Activated CD4-positive, alpha-beta T cell treated with anti-CD3 and anti-CD28 coated beads, Interleukin-2, amount 50 U/mL, for 16 hours (primary cell): Measurements from ENCODE around the gene COL13A1.

Experiments
- DNase-seq: peaks from one replicate; pipeline ENCODE4 v3.0.0-alpha.2; 2020

The COL13A1 gene

DNA sequence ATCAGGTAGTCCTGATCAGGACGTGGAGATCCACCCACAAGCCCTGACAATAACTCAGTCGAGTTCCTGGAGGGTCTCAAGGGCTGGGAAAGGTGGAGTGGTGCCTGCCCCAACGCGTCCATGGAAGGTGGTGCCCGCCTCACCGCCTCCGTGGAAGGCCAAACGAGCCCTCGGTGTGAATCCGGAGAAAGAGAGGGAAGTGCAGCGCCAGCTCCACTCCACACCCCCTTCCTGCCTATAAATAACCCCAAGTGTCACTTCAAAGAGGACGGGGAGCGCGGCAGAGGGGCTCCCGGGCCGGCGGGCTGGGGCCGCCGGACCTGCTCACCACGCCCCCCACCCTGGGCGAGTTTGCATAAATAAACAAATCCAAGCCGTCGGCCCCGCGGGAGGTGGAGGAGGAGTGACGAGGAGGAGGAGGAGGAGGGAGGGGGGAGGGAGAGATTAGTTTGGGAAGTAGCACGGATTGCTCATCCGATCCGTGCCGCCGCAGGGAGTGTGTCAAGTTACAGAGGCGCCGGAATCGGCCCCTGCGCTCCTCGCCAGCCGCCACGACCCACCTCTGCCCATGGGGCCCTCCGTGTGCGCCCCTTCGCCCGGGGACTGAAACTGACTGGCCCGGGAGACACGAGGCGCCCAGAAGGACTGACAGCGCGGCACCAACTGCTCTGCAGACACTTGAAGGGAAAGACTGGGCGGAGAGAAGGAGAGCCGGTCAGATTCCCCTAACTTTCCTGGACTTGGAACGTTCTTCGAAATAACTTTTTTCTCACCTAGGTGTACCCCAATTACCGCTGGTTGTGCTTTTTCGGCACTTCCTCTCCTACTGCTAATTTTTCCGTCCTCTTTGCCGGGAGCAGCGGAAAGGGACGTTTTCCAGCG is at the start of gene COL13A1:
COL13A1 (plus strand) TSS at position 473 of the 882 bp plus-strand sequence. CDS start 518 bp downstream, outside the sequence.
- no peak for DNase-seq

DNA sequence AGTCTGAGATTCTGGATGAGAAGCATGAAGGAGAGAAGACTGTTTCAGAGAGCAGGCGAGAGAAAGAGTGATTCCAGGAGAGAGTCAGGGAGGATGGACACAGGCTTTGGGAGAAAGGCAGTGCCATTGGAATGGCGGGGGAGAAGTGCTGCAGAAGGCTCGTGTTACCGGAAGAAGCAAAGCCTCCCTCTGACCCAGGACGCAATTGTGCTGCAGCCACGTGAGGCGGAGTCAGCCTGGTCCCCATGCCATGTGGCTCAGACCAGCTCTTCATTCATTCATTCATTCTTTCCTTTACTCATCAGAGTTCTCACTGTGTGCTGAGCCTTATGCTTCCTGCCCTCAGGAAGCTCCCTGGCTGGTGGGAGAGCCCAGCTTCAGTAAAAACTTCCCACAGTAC is 49.2 kb upstream of the COL13A1 start:
- DNase-seq, result no peak

DNA sequence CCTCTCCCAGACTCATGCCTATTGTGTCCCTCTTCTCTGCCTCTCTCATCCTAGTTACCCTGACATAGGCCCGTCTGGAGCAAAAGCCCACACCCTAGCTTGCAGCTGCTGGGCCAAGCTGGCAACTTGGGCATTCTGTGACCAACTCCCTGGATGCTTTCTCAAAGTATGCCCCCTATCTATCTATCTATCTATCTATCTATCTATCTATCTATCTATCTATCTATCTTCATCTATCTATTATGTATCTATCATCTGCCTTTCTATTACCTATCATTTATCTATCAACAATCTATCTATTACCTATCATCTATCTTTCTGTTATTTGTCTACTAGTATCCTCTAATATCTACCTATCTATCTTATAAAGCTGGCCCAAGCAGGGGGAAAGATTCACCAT is 45.4 kb upstream of the COL13A1 start:
- DNase-seq, result no peak

DNA sequence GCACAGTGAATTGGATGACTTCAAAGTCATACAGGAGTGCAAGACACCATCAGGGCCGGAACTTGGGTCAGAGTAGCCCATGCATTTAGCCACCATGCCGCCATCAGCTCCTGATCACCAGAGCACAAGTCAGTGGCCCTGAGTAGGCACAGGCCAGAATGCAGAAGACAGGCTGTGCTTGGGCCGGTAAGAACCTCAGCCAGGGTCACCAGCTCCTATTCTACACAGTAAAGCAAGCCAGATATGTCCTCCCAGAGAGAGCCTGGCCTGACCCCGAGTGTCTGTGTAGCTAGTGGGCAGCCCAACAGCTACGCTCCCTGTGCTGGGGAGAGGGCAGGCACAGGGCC is 44.5 kb upstream of the COL13A1 start:
- DNase-seq, result no peak

GRCh38 chr10:69757553-69758309 is 44.0 kb upstream of the COL13A1 start:
- no peak for DNase-seq

GRCh38 chr10:69758310-69758728 is 43.4 kb upstream of the COL13A1 start:
- DNase-seq, result no peak

DNA sequence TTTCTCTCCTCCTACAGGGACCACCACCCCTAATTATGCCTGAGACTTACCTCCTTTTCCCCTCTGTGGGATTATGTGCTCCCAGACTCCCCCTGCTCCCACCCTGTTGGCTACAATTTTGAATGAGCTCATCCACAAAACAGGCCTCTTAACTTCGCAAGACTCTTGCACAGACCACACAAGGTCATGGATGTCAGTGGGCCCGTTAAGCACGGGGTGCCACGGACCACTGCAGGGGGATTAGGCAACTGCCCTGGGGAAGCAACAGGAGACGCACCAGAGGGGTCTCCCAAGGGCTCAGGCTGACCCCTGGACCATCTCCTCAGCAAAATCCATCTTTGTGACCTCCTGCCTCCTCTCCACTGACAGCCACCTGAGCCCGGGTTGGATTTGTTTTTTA is 42.1 kb upstream of the COL13A1 start:
- no peak for DNase-seq

DNA sequence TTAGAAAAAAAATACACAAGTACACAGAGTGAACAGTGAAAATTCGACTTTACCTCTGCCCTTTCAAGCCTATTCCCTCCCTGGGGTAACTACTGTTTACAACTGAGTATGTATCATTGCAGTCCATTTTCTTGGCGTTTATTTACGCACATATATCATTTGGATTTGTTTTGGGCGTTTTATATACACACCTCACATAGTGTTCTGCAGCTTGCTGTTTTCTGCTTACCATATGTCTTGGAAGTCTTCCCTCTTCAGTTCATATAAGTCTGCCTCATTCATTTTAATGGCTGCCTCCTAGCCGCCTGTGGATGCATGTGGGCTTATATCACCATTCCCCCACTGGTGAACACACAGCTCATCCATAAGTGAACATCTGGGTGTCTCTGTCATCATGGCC is 41.6 kb upstream of the COL13A1 start:
- DNase-seq, result no peak

DNA sequence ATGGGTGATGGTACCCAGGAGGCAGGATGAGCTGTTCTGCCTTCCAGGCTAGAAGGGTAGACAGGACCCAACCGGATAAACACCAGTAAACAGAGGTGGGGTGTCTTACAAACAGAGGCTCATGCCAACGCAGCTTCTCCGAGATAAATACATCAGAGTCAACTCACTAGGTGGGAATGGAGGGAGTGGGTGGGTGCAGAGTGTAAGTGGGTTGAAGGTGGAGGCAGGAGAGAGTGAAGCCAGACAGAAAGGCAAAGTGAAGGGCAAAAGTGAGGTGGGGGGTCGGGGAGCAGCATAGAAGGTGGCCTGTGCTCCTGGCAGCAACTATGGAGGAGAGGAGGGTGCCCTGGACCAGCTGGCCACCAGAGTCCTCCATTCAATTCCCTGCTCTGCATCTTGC is 40.4 kb upstream of the COL13A1 start:
- DNase-seq, result no peak

GRCh38 chr10:69766161-69766910 is 35.4 kb upstream of the COL13A1 start:
- DNase-seq, result no peak

DNA sequence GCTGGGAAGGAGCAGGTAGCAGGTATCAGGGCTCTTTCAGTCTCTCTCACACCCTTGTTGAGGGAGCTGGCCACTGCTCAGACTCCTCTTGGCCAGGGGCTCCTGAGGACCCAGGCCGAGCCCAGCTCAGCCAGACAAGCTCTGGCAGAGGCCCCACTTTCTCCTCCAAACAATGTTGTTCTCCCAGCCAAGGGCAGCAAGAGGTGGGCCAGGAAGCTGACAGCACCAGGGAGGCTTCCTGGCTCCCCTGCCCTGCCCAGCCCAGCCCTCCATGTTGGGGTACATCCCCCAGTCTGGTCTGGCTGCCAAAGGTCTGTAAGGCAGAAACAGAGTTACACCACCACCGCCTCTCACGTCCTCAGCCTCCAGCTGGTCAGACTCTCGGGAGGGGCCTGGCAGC is 33.9 kb upstream of the COL13A1 start:
- no peak for DNase-seq

DNA sequence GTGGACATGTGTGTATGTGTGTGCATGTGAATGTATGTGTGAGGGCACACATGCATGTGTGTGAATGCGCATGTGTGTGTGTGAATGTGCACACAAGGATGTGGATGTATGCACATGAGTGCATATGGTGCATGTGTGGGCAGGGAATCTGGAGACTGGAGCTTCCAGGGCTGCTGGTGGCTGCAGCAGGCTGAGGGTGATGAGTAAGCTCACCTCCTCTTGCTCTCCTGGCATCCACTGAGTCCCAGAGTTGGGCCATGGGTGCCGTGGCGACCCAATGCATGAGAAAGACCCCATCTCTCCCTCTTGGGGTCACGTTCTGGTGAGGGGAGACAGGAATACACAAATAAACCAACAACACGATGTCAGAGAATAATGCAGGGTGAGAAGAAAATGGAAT is 33.3 kb upstream of the COL13A1 start:
- DNase-seq, result no peak

DNA sequence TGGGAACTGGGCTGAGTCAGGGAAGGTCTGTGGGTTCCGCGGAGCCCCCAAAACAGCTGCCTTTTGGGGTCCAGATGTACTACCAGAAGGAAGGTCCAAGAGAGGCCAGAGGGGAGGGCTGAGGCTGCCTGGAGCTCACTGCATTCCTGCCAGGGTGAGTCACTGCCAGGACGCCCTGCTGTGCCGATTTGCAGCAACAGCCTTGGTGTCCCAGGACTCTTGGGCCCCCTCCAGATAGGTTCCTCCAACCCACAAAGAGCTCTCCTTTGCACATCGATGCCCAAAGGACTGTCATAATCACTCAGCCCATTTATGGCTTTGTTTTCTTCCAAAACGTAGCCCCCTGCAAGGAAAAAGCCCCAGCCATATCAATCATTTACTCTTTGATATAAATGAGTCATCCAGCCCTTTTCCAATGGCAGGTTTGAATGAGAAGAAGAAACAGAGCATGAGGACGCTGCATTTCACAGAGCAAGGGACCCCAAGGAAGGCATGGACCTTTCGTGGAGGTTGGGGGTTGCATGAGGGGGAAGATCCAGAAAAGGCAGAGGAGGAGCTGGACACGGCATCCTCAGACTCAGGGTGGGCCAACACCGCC is 32.2 kb upstream of the COL13A1 start:
- DNase-seq, result no peak

GRCh38 chr10:69772933-69773704 is 28.6 kb upstream of the COL13A1 start:
- DNase-seq, result no peak

- DNase-seq, result no peak
Measured at GRCh38 chr10:69774596-69774995, 27.1 kb upstream of the COL13A1 start.

DNA sequence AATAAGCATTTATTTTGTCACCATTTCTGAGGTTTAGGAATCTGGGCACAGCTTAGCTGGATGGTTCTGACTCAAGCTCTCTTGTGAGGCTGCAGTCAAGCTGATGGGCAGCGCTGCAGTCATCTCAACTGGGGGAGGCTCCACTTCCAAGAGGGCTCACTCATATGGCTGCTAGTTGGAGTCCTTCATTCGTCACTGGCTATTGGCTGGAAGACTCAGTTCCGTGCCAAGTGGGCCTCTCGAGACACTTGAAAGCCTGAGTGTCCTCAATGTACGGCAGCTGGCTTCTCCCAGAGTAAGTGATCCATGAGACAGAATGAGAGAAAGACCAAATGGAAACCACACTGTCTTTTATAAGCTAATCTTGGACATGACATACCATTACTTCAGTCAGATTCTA is 21.6 kb upstream of the COL13A1 start:
- DNase-seq, result no peak

GRCh38 chr10:69781576-69781975 is 20.1 kb upstream of the COL13A1 start:
- no peak for DNase-seq

- no peak for DNase-seq
Measured at GRCh38 chr10:69783515-69783914, 18.2 kb upstream of the COL13A1 start.

- DNase-seq, result peak; percentile 5
Measured at GRCh38 chr10:69786791-69787190, 14.9 kb upstream of the COL13A1 start.

GRCh38 chr10:69787681-69788080 is 14.0 kb upstream of the COL13A1 start:
- DNase-seq, result no peak

GRCh38 chr10:69789164-69789576 is 12.5 kb upstream of the COL13A1 start:
- peak; percentile 6 for DNase-seq

GRCh38 chr10:69791812-69792211 is 9.9 kb upstream of the COL13A1 start:
- no peak for DNase-seq
